Ecto neural progenitor cell (in vitro differentiated cells): ENCODE data around the gene ASNSD1.

ENCODE experiments used
- DNase-seq: peaks from one replicate; pipeline ENCODE4 v3.0.0-alpha.2; 2018; ENCODE audit warnings: low spot score

The ASNSD1 gene

GRCh38 chr2:189661148-189661956 is at the start of gene ASNSD1:
ASNSD1 (plus strand) TSS chr2:189661459; CDS start chr2:189666133, 4,674 bp downstream.
- peak; percentile 99 for DNase-seq

- no peak for DNase-seq
These were observed 48.1 kb upstream of the ASNSD1 start for GRCh38 chr2:189613077-189613636.

GRCh38 chr2:189613650-189614420 is 47.4 kb upstream of the ASNSD1 start:
- no peak for DNase-seq

GRCh38 chr2:189614585-189614984 is 46.7 kb upstream of the ASNSD1 start:
- DNase-seq, result no peak

- DNase-seq, result no peak
These were observed 43.1 kb upstream of the ASNSD1 start for GRCh38 chr2:189618197-189618596.

GRCh38 chr2:189621781-189622180 is 39.5 kb upstream of the ASNSD1 start:
- no peak for DNase-seq

- DNase-seq, result no peak
These were observed 38.2 kb upstream of the ASNSD1 start for GRCh38 chr2:189623049-189623448.

- DNase-seq, result no peak
These were observed 36.5 kb upstream of the ASNSD1 start for GRCh38 chr2:189624648-189625355.

- no peak for DNase-seq
These were observed 35.6 kb upstream of the ASNSD1 start for GRCh38 chr2:189625636-189626035.

GRCh38 chr2:189627789-189628188 is 33.5 kb upstream of the ASNSD1 start:
- DNase-seq, result no peak

- no peak for DNase-seq
These were observed 32.3 kb upstream of the ASNSD1 start for GRCh38 chr2:189628817-189629530.

GRCh38 chr2:189629531-189630453 is 31.5 kb upstream of the ASNSD1 start:
- no peak for DNase-seq

- DNase-seq, result no peak
These were observed 29.4 kb upstream of the ASNSD1 start for GRCh38 chr2:189631849-189632248.

GRCh38 chr2:189633392-189633811 is 27.9 kb upstream of the ASNSD1 start:
- DNase-seq, result no peak

- no peak for DNase-seq
These were observed 25.9 kb upstream of the ASNSD1 start for GRCh38 chr2:189635353-189635752.

- no peak for DNase-seq
These were observed 22.8 kb upstream of the ASNSD1 start for GRCh38 chr2:189638301-189639006.

GRCh38 chr2:189639007-189639609 is 22.2 kb upstream of the ASNSD1 start:
- DNase-seq, result no peak

- DNase-seq, result no peak
These were observed 20.3 kb upstream of the ASNSD1 start for GRCh38 chr2:189641002-189641401.

- no peak for DNase-seq
These were observed 19.7 kb upstream of the ASNSD1 start for GRCh38 chr2:189641590-189641989.
